GM12878 (cell line): Measurements from ENCODE around the gene FXN. TPM values are rescaled to one million over a fixed set of nuclear protein-coding genes. Genes with fewer than 3 reads are reported as not detected.

Source experiments
- ATAC-seq: fragments of 200-7000 bp; cut with Tn5 transposase; 3 replicates; pipeline ENCODE4 v1.9.1; 2020; ENCODE audit warnings: mild to moderate bottlenecking, moderate library complexity
- BruUV-seq: library from RNA; stranded (reverse); fragments of 400-500 nt; replicated peaks from 2 replicates; lab custom pipeline; 2021; lab: Mats Ljungman, UMichigan
- CTCF ChIA-PET: fragments of 300-600 bp; sonication (Branson Sonifier 250); formaldehyde crosslinking; extraction: SDS; loops from one replicate; lab custom pipeline; 2021; ENCODE audit warnings: inconsistent platforms; lab: Yijun Ruan, JAX
- POLR2A ChIA-PET: fragments of 350-600 bp; formaldehyde crosslinking; extraction: SDS; loops from one replicate; lab custom pipeline; 2021; ENCODE audit warnings: inconsistent platforms; lab: Charles Lee
- RAD21 ChIA-PET: fragments of 300-600 bp; sonication (Branson Sonifier 250); formaldehyde crosslinking; loops from one replicate; lab custom pipeline; 2023; ENCODE audit warnings: antibody characterized with exemption; ENCODE audit not compliant: unreplicated experiment; lab: Charles Lee
- SMC1A ChIA-PET: fragments of 300-600 bp; sonication (Branson Sonifier 250); formaldehyde crosslinking; loops from one replicate; lab custom pipeline; 2023; ENCODE audit not compliant: unreplicated experiment, uncharacterized antibody; lab: Charles Lee
- DNase-seq: peaks from one replicate; pipeline ENCODE4 v3.0.0-alpha.2; 2011; ENCODE audit warnings: low read depth, low spot score
- FAIRE-seq: peaks from 3 replicates; lab custom pipeline; 2011; peaks lifted over from hg19 to GRCh38; lab: Jason Lieb, UNC
- H2AFZ ChIP-seq: 2 replicates; pipeline ENCODE4 v1.6.0; 2011; ENCODE audit warnings: low read depth, low read length, control low read depth; ENCODE audit not compliant: control insufficient read depth
- H3K27ac ChIP-seq: 2 replicates; pipeline ENCODE4 v1.5.1; 2011; ENCODE audit warnings: control low read depth; ENCODE audit not compliant: control insufficient read depth, insufficient read depth
- H3K27me3 ChIP-seq, 2 experiments: replicated peaks in 1 of 2; 2 replicates each; pipeline versions ENCODE4 v1.6.0 to v1.6.1; 2011; ENCODE audit warnings: low read length in 1 of 2; ENCODE audit not compliant: control insufficient read depth in 2 of 2, insufficient read depth in 2 of 2
- H3K36me3 ChIP-seq, 2 experiments: 2 replicates each; pipeline ENCODE4 v1.5.1; 2011; ENCODE audit warnings: low read length in 1 of 2; ENCODE audit not compliant: control insufficient read depth in 2 of 2, insufficient read depth in 2 of 2
- H3K4me1 ChIP-seq: 2 replicates; pipeline ENCODE4 v1.6.1; 2011; ENCODE audit warnings: mild to moderate bottlenecking, low read length, moderate library complexity, mixed read lengths; ENCODE audit not compliant: control insufficient read depth, insufficient read depth
- H3K4me2 ChIP-seq: 2 replicates; pipeline ENCODE4 v1.6.0; 2011; ENCODE audit warnings: control low read depth; ENCODE audit not compliant: control insufficient read depth, insufficient read depth
- H3K4me3 ChIP-seq: fragments of 200-600 bp; sonication (generic); 2 replicates; pipeline ENCODE4 v1.5.1; 2016
- H3K79me2 ChIP-seq: 2 replicates; pipeline ENCODE4 v1.6.0; 2011; ENCODE audit warnings: low read length; ENCODE audit not compliant: control insufficient read depth, insufficient read depth
- H3K9ac ChIP-seq: 2 replicates; pipeline ENCODE4 v1.8.0; 2011; ENCODE audit warnings: low read length, control low read depth, mixed read lengths; ENCODE audit not compliant: control insufficient read depth, insufficient read depth
- H3K9me3 ChIP-seq: replicated peaks from 3 replicates; pipeline ENCODE4 v1.5.1; 2011; ENCODE audit warnings: mild to moderate bottlenecking, low read length; ENCODE audit not compliant: control insufficient read depth, insufficient read depth
- H4K20me1 ChIP-seq: 2 replicates; pipeline ENCODE4 v1.6.0; 2011; ENCODE audit not compliant: control insufficient read depth, insufficient read depth
- BRCA1 ChIP-seq: IDR thresholded peaks from 2 replicates; pipeline ENCODE4 v1.6.1; 2011; ENCODE audit warnings: low read depth, low read length, improper control_type of control experiment
- CREB1 ChIP-seq: IDR thresholded peaks from 2 replicates; pipeline ENCODE4 v1.6.1; 2012; ENCODE audit warnings: low read depth, mild to moderate bottlenecking, inconsistent platforms
- CREM ChIP-seq: IDR thresholded peaks from 2 replicates; pipeline ENCODE4 v1.6.1; 2014; ENCODE audit warnings: antibody characterized with exemption, low read depth
- HCFC1 ChIP-seq: fragments of 150-350 bp; IDR thresholded peaks from 2 replicates; pipeline ENCODE4 v1.6.1; 2014; ENCODE audit warnings: low read length
- LARP7 ChIP-seq: fragments of 450-650 bp; IDR thresholded peaks from 2 replicates; pipeline ENCODE4 v1.6.1; 2017; ENCODE audit warnings: mild to moderate bottlenecking
- MYB ChIP-seq: fragments of 150-350 bp; IDR thresholded peaks from 2 replicates; pipeline ENCODE4 v1.6.1; 2014; ENCODE audit warnings: mild to moderate bottlenecking, low read depth, low read length, borderline replicate concordance
- MYC ChIP-seq: IDR thresholded peaks from 2 replicates; pipeline ENCODE4 v1.6.1; 2011; ENCODE audit warnings: mild to moderate bottlenecking, low read length, moderate library complexity, inconsistent platforms; ENCODE audit not compliant: insufficient read depth, insufficient replicate concordance, insufficient read length, severe bottlenecking
- NBN ChIP-seq: fragments of 450-650 bp; IDR thresholded peaks from 2 replicates; pipeline ENCODE4 v1.6.1; 2016
- RFX5 ChIP-seq: IDR thresholded peaks from 2 replicates; pipeline ENCODE4 v1.6.1; 2011; ENCODE audit warnings: low read depth, low read length, improper control_type of control experiment
- RUNX3 ChIP-seq: IDR thresholded peaks from 2 replicates; pipeline ENCODE4 v1.6.1; 2012; ENCODE audit warnings: low read length, inconsistent platforms
- TCF12 ChIP-seq: IDR thresholded peaks from 2 replicates; pipeline ENCODE4 v1.6.1; 2011; ENCODE audit warnings: low read depth, mild to moderate bottlenecking, low read length
- ZBED1 ChIP-seq: IDR thresholded peaks from 2 replicates; pipeline ENCODE4 v1.6.1; 2016; ENCODE audit warnings: borderline replicate concordance
- ZSCAN29 ChIP-seq: fragments of 450-650 bp; IDR thresholded peaks from 2 replicates; pipeline ENCODE4 v1.6.1; 2017; ENCODE audit warnings: mild to moderate bottlenecking, moderate library complexity
- WGBS: methylation state at CpG from one replicate; pipeline ENCODE4 v1.1.6; 2016; ENCODE audit warnings: low lambda C conversion rate; ENCODE audit not compliant: insufficient replicate concordance, insufficient coverage; ENCODE audit errors: missing lambda C conversion rate; 5-methylcytosine and 5-hydroxymethylcytosine counted together
- in situ Hi-C: fragments of 300-500 bp; cut with MboI; formaldehyde crosslinking; loops from 9 replicates; pipeline ENCODE4 v1.14.3; 2018; ENCODE audit warnings: mixed read lengths
- intact Hi-C: fragments of 100-400 bp; cut with micrococcal nuclease; formaldehyde crosslinking; loops from one replicate; pipeline ENCODE4 v1.14.2; 2022; ENCODE audit not compliant: unreplicated experiment
- polyA plus RNA-seq, 11 experiments: library from polyadenylated mRNA; depleted of rRNA in 4 of 11; unstranded in 6 of 11; stranded (reverse) in 5 of 11; fragments of >200 nt; fragmentation: Nextera tagmentation in 4 of 11; fragmentation: Illumina TruSeq in 1 of 11; extraction: Ambion mirVana in 4 of 11; extraction: Trizol in 1 of 11; gene quantifications; 1 replicate in 1 of 11; 2 replicates in 10 of 11; pipeline versions ENCODE4 v1.2.1 to v1.2.3, GENCODE V29; 2011 to 2016; ENCODE audit warnings: inconsistent platforms in 2 of 11, missing spikeins in 2 of 11, low read depth in 1 of 11
- total RNA-seq, 4 experiments: library from RNA; depleted of rRNA in 3 of 4; stranded (reverse); fragments of >200 nt in 3 of 4; fragmentation: Illumina TruSeq in 1 of 4; extraction: Trizol in 1 of 4; gene quantifications; 2 replicates each; pipeline versions ENCODE4 v1.2.1 to v1.2.3, GENCODE V29; 2013 to 2021
- TF ChIP-seq, protein P1 (sequence below): fragments of 150-350 bp; IDR thresholded peaks from 2 replicates; pipeline ENCODE4 v1.6.1; 2016; ENCODE audit warnings: low read depth, low read length
- TF ChIP-seq, protein P2 (sequence below): fragments of 450-650 bp; IDR thresholded peaks from 2 replicates; pipeline ENCODE4 v1.6.1; 2016; ENCODE audit warnings: mild to moderate bottlenecking

Gene FXN
- total and polyA plus RNA-seq, 10 of the 15 experiments (the other 5 are each of a cell fraction or from before 2014, with no cell fraction given): 7.3 to 78.0 (median 23.2) TPM

DNA sequence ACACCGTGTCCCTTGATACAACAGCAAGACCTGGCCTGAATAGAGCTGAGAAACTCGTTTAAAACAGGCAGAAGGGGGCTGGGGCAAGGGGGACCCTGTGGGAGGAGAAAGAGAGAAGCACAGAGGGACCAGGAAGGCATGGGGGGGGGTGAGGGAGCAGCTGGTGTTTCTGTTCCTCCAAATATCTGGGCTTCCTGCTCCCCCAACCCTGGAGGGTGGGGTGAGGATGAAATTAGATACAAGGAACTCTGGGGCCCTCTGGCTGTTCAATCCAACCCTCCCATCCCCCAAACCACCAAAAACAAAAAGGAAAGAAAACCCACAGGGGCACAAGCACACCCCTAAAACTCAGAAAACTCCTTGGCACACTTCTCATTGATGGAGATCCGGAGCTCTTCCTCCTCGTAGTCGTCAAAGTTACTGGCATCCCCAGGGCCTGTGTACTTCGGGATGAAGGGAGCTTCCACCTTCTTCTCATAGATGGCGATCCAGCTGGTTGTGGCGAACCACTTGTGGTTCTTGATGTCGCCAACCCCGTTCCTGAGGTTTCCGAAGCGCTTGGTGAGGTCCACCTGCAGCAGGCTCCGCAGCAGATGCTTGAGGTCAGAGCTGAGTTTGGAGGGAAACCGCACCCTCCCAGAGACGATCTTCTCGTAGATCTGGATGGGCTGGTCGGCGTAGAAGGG is 22.7 kb upstream of the FXN start:
- POLR2A ChIA-PET: no interaction called here

DNA sequence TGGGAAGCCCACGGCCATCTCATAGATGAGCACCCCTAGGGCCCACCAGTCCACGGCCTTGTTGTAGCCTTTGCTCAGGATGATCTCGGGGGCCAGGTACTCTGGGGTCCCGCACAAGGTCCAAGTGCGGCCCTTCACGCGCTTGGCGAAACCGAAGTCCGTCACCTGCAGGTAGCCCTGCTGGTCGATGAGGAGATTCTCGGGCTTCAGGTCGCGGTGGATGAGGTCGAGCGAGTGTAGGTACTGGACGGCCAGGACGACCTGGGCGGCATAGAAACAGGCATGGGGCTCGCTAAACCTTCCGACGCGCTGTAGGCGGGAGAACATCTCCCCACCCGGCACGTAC is 22.2 kb upstream of the FXN start:
- Histone ChIP-seq H3K4me1 (peaks cover 10% of the 10 kb centered on the region; the same call in 1 of the 2 replicates), H3K27me3 (no peaks in the 10 kb centered on the region), H4K20me1 (no peaks in the 10 kb centered on the region), H3K9me3 (no peaks in the 10 kb centered on the region), H3K4me3 (no peak overlapping the region), H3K4me2 (peak overlapping the region; percentile 55; the same call in 1 of the 2 replicates), H3K27ac (no peak overlapping the region), H2AFZ (no peak overlapping the region), H3K79me2 (no peaks in the 10 kb centered on the region), H3K9ac (no peak overlapping the region), H3K36me3 (peaks cover 0 to 2% of the 10 kb centered on the region in 2 experiments; a peak in 3 of 4 replicates)
- POLR2A ChIA-PET: no interaction called here
- SMC1A ChIA-PET: interaction anchor here (1.3 kb wide), 1 partner anchor 14 kb away, joined by 4 read pairs; no protein-coding TSS in a partner anchor
- intact Hi-C loops: no loop called here
- FAIRE-seq (no peak), ATAC-seq (no peak), DNase-seq (no peak)
- WGBS: 92% methylated on average over 23 of the region's 26 CpGs
- RAD21 ChIA-PET: no interaction called here
- in situ Hi-C loops: no loop called here
- CTCF ChIA-PET: interaction anchor here (1.0 to 1.2 kb wide), 2 partner anchors 9 to 14 kb away, joined by 4 read pairs; no protein-coding TSS in a partner anchor
- no TSS peak for BruUV-seq
- TF ChIP-seq ZSCAN29: no peak
- no peak for TF ChIP-seq CREM
- no peak for TF ChIP-seq RFX5
- TF ChIP-seq CREB1: no peak
- TF ChIP-seq, protein P1, sequence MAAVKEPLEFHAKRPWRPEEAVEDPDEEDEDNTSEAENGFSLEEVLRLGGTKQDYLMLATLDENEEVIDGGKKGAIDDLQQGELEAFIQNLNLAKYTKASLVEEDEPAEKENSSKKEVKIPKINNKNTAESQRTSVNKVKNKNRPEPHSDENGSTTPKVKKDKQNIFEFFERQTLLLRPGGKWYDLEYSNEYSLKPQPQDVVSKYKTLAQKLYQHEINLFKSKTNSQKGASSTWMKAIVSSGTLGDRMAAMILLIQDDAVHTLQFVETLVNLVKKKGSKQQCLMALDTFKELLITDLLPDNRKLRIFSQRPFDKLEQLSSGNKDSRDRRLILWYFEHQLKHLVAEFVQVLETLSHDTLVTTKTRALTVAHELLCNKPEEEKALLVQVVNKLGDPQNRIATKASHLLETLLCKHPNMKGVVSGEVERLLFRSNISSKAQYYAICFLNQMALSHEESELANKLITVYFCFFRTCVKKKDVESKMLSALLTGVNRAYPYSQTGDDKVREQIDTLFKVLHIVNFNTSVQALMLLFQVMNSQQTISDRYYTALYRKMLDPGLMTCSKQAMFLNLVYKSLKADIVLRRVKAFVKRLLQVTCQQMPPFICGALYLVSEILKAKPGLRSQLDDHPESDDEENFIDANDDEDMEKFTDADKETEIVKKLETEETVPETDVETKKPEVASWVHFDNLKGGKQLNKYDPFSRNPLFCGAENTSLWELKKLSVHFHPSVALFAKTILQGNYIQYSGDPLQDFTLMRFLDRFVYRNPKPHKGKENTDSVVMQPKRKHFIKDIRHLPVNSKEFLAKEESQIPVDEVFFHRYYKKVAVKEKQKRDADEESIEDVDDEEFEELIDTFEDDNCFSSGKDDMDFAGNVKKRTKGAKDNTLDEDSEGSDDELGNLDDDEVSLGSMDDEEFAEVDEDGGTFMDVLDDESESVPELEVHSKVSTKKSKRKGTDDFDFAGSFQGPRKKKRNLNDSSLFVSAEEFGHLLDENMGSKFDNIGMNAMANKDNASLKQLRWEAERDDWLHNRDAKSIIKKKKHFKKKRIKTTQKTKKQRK: no peak
- no peak for TF ChIP-seq LARP7
- TF ChIP-seq BRCA1: no peak
- no peak for TF ChIP-seq ZBED1
- no peak for TF ChIP-seq HCFC1
- TF ChIP-seq MYB: no peak
- no peak for TF ChIP-seq MYC
- TF ChIP-seq, protein P2, sequence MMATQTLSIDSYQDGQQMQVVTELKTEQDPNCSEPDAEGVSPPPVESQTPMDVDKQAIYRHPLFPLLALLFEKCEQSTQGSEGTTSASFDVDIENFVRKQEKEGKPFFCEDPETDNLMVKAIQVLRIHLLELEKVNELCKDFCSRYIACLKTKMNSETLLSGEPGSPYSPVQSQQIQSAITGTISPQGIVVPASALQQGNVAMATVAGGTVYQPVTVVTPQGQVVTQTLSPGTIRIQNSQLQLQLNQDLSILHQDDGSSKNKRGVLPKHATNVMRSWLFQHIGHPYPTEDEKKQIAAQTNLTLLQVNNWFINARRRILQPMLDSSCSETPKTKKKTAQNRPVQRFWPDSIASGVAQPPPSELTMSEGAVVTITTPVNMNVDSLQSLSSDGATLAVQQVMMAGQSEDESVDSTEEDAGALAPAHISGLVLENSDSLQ: no peak

More for the DNA sequence above, 22.7 kb upstream of the FXN start:
- Histone ChIP-seq H3K79me2 (no peaks in the 10 kb centered on the region), H3K27me3 (no peaks in the 10 kb centered on the region), H3K9me3 (no peaks in the 10 kb centered on the region), H3K4me3 (no peak overlapping the region), H4K20me1 (no peaks in the 10 kb centered on the region), H3K9ac (no peak overlapping the region), H3K36me3 (peaks cover 0 to 4% of the 10 kb centered on the region in 2 experiments; a peak in 3 of 4 replicates), H2AFZ (peak overlapping the region; percentile 51; the same call in 1 of the 2 replicates), H3K4me2 (peak overlapping the region; percentile 55), H3K27ac (no peak overlapping the region), H3K4me1 (peaks cover 10% of the 10 kb centered on the region; the same call in 1 of the 2 replicates)
- in situ Hi-C loops (no loop called here), intact Hi-C loops (no loop called here)
- no TSS peak for BruUV-seq
- DNase-seq (no peak), ATAC-seq (no peak), FAIRE-seq (no peak)
- SMC1A ChIA-PET: interaction anchor here (1.3 kb wide), 1 partner anchor 13 kb away, joined by 4 read pairs; no protein-coding TSS in a partner anchor
- WGBS: 45% methylated on average over 18 of the region's 18 CpGs
- TF ChIP-seq RUNX3 (peak; percentile 59), TCF12 (0 out of 2 replicates have a peak, but pooled peaks have one; percentile 29), NBN (no peak)
- RAD21 ChIA-PET: no interaction called here
- CTCF ChIA-PET: interaction anchor here (1.0 to 1.2 kb wide), 2 partner anchors 9 to 13 kb away, joined by 4 read pairs; no protein-coding TSS in a partner anchor
